Activated CD8-positive, alpha-beta T cell treated with anti-CD3 and anti-CD28 coated beads, Interleukin-2, amount 10 ng/mL, durations not matched to agents 7 days and 5 days (primary cell): ENCODE results near the gene ACAP1. TPM values are rescaled to one million over a fixed set of nuclear protein-coding genes. Genes with fewer than 3 reads are reported as not detected.

Source experiments
- ATAC-seq: fragments of 150-1000 bp; cut with Tn5 transposase; one replicate; pipeline ENCODE4 v1.10.0; 2021; ENCODE audit warnings: moderate library complexity
- CTCF ChIA-PET: fragments of 350-600 bp; sonication (Branson Sonifier 250); formaldehyde crosslinking; loops from one replicate; lab custom pipeline; 2021; ENCODE audit warnings: antibody characterized with exemption; lab: Charles Lee
- POLR2A ChIA-PET: fragments of 350-600 bp; sonication (Branson Sonifier 250); formaldehyde crosslinking; loops from one replicate; lab custom pipeline; 2021; ENCODE audit warnings: antibody characterized with exemption; lab: Charles Lee
- DNase-seq: peaks from one replicate; pipeline ENCODE4 v3.0.0-alpha.2; 2020
- H3K27ac Mint-ChIP-seq: one replicate; pipeline ENCODE4 v1.8.0; 2021; ENCODE audit warnings: mild to moderate bottlenecking, mixed read lengths
- H3K27me3 Mint-ChIP-seq: one replicate; pipeline ENCODE4 v1.8.0; 2021; ENCODE audit warnings: low read depth, mixed read lengths
- H3K36me3 Mint-ChIP-seq: one replicate; pipeline ENCODE4 v1.8.0; 2021; ENCODE audit warnings: low read depth, mixed read lengths
- H3K4me1 Mint-ChIP-seq: one replicate; pipeline ENCODE4 v1.8.0; 2021; ENCODE audit warnings: low read depth, mixed read lengths
- H3K4me3 Mint-ChIP-seq: one replicate; pipeline ENCODE4 v1.8.0; 2021; ENCODE audit warnings: mild to moderate bottlenecking, mixed read lengths
- H3K9me3 Mint-ChIP-seq: one replicate; pipeline ENCODE4 v1.8.0; 2022; ENCODE audit warnings: mixed read lengths; ENCODE audit not compliant: insufficient read depth
- total RNA-seq, 2 experiments: library from RNA; stranded (reverse); gene quantifications; one replicate each; pipeline ENCODE4 v1.2.3, GENCODE V29; 2021

ACAP1 gene
- total RNA-seq, 2 experiments from 2014 or later, result 573 to 605 TPM

- DNase-seq (no peak), ATAC-seq (no peak)
- Mint-ChIP-seq H3K36me3 (peaks cover 33% of the 10 kb centered on the region), H3K4me1 (peaks cover 26% of the 10 kb centered on the region), H3K27me3 (no peaks in the 10 kb centered on the region), H3K4me3 (no peak overlapping the region), H3K9me3 (no peaks in the 10 kb centered on the region), H3K27ac (no peak overlapping the region)
- POLR2A ChIA-PET, result no interaction called here
- CTCF ChIA-PET, result interaction anchor here (1.4 kb wide), 1 partner anchor 297 kb away, joined by 3 read pairs; the partner anchor contains the start of gene TP53
Observed at GRCh38 chr17:7389924-7390910, 53.9 kb downstream of the ACAP1 start.

GRCh38 chr17:7391307-7391706 lies 55.0 kb downstream of the ACAP1 start:
- no peak for ATAC-seq
- no peak for DNase-seq
- ChIA-PET CTCF (no interaction called here), POLR2A (no interaction called here)
- no peaks in the 10 kb centered on the region for H3K27me3 Mint-ChIP-seq
- no peaks in the 10 kb centered on the region for H3K9me3 Mint-ChIP-seq
- H3K27ac Mint-ChIP-seq, result no peak overlapping the region
- H3K4me3 Mint-ChIP-seq, result no peak overlapping the region
- H3K36me3 Mint-ChIP-seq, result peaks cover 33% of the 10 kb centered on the region
- peaks cover 26% of the 10 kb centered on the region for H3K4me1 Mint-ChIP-seq

- ChIA-PET POLR2A (interaction anchor here (1.9 kb wide), 1 partner anchor 11 kb away, joined by 10 read pairs; the partner anchor contains the start of gene TMEM256), CTCF (interaction anchor here (2.4 kb wide), 1 partner anchor 11 kb away, joined by 6 read pairs; the partner anchor contains the start of gene TMEM256)
- no peak for ATAC-seq
- Mint-ChIP-seq H3K9me3 (no peaks in the 10 kb centered on the region), H3K4me3 (peak overlapping the region; percentile 92), H3K27me3 (no peaks in the 10 kb centered on the region), H3K4me1 (peaks cover 26% of the 10 kb centered on the region), H3K27ac (peak overlapping the region; percentile 49), H3K36me3 (peaks cover 33% of the 10 kb centered on the region)
- no peak for DNase-seq
Observed at GRCh38 chr17:7392696-7393612, 56.6 kb downstream of the ACAP1 start.

- H3K27ac Mint-ChIP-seq, result peak overlapping the region; percentile 87
- peak; percentile 64 for ATAC-seq
- ChIA-PET CTCF (interaction anchor here (0.7 to 2.4 kb wide), 5 partner anchors 10 to 64 kb away, joined by 3 to 6 read pairs (median 4); partner anchors contain the start of genes NEURL4, TMEM102, TMEM256 and TMEM95), POLR2A (interaction anchor here (1.9 kb wide), 1 partner anchor 10 kb away, joined by 10 read pairs; the partner anchor contains the start of gene TMEM256)
- DNase-seq, result peak; percentile 70
- peaks cover 33% of the 10 kb centered on the region for H3K36me3 Mint-ChIP-seq
- H3K27me3 Mint-ChIP-seq, result no peaks in the 10 kb centered on the region
- H3K4me3 Mint-ChIP-seq, result peak overlapping the region; percentile 92
- peaks cover 26% of the 10 kb centered on the region for H3K4me1 Mint-ChIP-seq
- H3K9me3 Mint-ChIP-seq, result no peaks in the 10 kb centered on the region
Observed at GRCh38 chr17:7393613-7394451, 57.5 kb downstream of the ACAP1 start.

DNA sequence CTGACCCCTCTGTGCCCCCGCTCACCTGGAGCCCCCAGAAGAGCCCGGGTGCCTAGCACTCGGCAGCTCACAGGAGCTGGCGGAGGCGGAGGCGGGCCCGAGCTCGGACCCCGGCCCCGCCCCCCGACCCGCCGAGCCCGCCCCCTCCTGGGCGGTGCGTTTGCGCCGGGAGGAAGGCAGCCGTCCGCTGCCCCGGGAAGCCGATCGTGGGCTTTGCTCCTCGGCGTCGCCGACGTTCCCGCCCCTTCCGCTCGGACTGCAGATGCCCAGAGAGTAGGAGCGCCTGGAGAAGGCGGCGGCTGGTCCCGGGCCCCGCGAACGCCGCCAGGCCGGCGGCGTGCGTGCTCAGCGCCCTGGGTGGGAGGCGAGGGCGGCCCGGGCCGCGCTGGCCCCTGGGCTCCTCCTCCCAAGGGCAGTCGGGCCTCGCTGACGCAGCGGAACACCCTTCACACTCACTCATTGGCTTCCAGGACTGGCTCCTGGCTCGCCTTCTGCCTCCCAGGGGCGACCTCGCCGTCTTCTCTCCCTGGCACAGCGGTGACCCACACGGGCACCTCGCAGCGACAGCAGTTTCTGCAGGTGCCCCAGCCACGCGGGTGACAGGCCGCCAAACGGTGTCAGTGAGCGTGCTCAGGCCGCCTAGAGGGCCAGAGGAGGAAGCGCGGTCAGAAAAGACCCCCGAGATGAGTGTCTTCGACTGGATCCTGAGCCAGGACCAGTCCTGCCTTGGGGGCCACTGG lies 58.3 kb downstream of the ACAP1 start, which contains the start of gene PLSCR3:
Gene PLSCR3 (minus strand): TSS at position 74 of the 740 bp plus-strand sequence. CDS start 415 bp downstream, outside the sequence.
- H3K9me3 Mint-ChIP-seq, result no peaks in the 10 kb centered on the region
- ATAC-seq (peak; percentile 91), DNase-seq (peak; percentile 82)
- peak within 1 kb of the TSS; percentile 92 for H3K4me3 Mint-ChIP-seq
- ChIA-PET POLR2A (interaction anchor here (1.9 kb wide), 1 partner anchor 9 kb away, joined by 10 read pairs; the partner anchor contains the start of gene TMEM256), CTCF (interaction anchor here (0.7 to 2.4 kb wide), 6 partner anchors 9 to 97 kb away, joined by 3 to 6 read pairs (median 4); partner anchors contain the start of genes NEURL4, TMEM102, TMEM256 and TMEM95)
- peaks cover 25% of the 10 kb centered on the region for H3K36me3 Mint-ChIP-seq
- peaks cover 23% of the 10 kb centered on the region for H3K4me1 Mint-ChIP-seq
- no peaks in the 10 kb centered on the region for H3K27me3 Mint-ChIP-seq
- peak within 1 kb of the TSS; percentile 94 for H3K27ac Mint-ChIP-seq

DNA sequence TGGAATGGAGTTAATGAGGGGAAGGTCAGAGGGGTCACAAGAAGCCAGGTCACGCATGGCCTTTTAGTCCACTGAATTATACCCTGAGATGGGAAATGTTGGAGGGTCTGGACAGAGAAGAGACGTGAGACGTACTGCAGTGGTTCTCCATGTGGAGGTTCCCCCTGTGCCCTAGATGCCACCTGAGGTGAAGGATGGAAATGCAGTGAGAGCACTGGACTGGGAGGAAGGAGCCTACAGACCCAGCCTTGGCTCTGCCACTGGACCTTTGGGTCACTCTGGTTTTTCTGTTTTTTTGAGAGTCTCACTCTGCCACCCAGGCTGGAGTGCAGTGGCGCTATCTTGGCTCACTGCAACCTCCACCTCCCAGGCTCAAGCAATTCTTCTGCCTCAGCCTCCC lies 59.8 kb downstream of the ACAP1 start:
- Mint-ChIP-seq H3K9me3 (no peaks in the 10 kb centered on the region), H3K4me1 (peaks cover 23% of the 10 kb centered on the region), H3K4me3 (no peak overlapping the region), H3K27me3 (no peaks in the 10 kb centered on the region), H3K27ac (no peak overlapping the region), H3K36me3 (peaks cover 17% of the 10 kb centered on the region)
- DNase-seq, result no peak
- CTCF ChIA-PET, result no interaction called here
- POLR2A ChIA-PET, result no interaction called here
- ATAC-seq, result no peak

DNA sequence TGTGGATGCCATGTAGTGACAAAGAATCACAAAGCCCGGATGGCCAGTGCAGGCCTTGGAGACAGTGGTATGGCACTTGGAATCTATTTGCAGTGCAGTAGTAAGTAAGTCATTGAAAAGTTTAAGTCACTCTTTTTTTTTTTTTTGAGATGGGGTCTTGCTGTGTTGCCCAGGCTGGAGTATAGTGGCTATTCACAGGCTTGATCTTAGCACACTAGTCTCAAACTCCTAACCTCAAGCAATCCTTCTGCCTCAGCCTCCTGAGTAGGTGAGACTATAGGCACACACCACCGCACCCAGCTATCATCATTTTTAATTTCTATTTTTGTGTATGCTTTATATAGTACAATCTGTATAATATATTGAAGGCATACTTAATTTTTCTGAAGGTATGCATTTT lies 62.3 kb downstream of the ACAP1 start:
- CTCF ChIA-PET, result interaction anchor here (0.6 kb wide), 1 partner anchor 37 kb away, joined by 4 read pairs; the partner anchor contains the start of gene TMEM102
- ATAC-seq, result no peak
- Mint-ChIP-seq H3K4me1 (peaks cover 16% of the 10 kb centered on the region), H3K4me3 (no peak overlapping the region), H3K36me3 (peaks cover 2% of the 10 kb centered on the region), H3K27me3 (no peaks in the 10 kb centered on the region), H3K27ac (no peak overlapping the region), H3K9me3 (no peaks in the 10 kb centered on the region)
- DNase-seq, result no peak
- POLR2A ChIA-PET, result interaction anchor here (0.9 kb wide), 1 partner anchor 33 kb away, joined by 4 read pairs; no protein-coding TSS in a partner anchor

Other genes starting within 250 kb of the ACAP1 start
- gene ASGR2, start 221.7 kb upstream of the ACAP1 start, total RNA-seq, result not detected
- gene ASGR1, start 157.2 kb upstream of the ACAP1 start, total RNA-seq, result 1 to 10 TPM in 1 of 2 experiments, under 1 TPM in 1; 0.63 to 1.3 TPM
- 10 to 100 TPM; 10.1 to 11.7 TPM for gene DLG4, start 116.7 kb upstream of the ACAP1 start, total RNA-seq
- 100 to 1,000 TPM; 348 to 371 TPM for gene ACADVL, start 116.6 kb upstream of the ACAP1 start, total RNA-seq
- 10 to 100 TPM; 52.4 to 56.6 TPM for gene DVL2, start 102.0 kb upstream of the ACAP1 start, total RNA-seq
- 10 to 100 TPM; 53.6 to 57.9 TPM for gene PHF23, start 97.1 kb upstream of the ACAP1 start, total RNA-seq
- gene GABARAP, start 94.1 kb upstream of the ACAP1 start, total RNA-seq, result 100 to 1,000 TPM; 203 to 227 TPM
- gene CTDNEP1, start 84.8 kb upstream of the ACAP1 start, total RNA-seq, result 100 to 1,000 TPM; 171 to 186 TPM
- gene ELP5, start 84.3 kb upstream of the ACAP1 start, total RNA-seq, result 10 to 100 TPM; 63.5 to 66.1 TPM
- gene CLDN7, start 74.1 kb upstream of the ACAP1 start, total RNA-seq, result 1 to 10 TPM; 1.1 to 1.3 TPM
- not detected for gene SLC2A4, start 54.8 kb upstream of the ACAP1 start, total RNA-seq
- under 1 TPM; 0.37 to 0.66 TPM for gene YBX2, start 41.9 kb upstream of the ACAP1 start, total RNA-seq
- gene EIF5A, start 28.9 kb upstream of the ACAP1 start, total RNA-seq, result 100 to 1,000 TPM; 685 to 690 TPM
- 10 to 100 TPM; 86.3 to 88.0 TPM for gene GPS2, start 21.2 kb upstream of the ACAP1 start, total RNA-seq
- gene NEURL4, start 7.2 kb upstream of the ACAP1 start, total RNA-seq, result 10 to 100 TPM; 45.6 to 47.0 TPM
- gene KCTD11, start 15.6 kb downstream of the ACAP1 start, total RNA-seq, result 10 to 100 TPM; 11.4 to 11.8 TPM
- gene TMEM95, start 18.6 kb downstream of the ACAP1 start, total RNA-seq, result not detected
- gene TNK1, start 44.6 kb downstream of the ACAP1 start, total RNA-seq, result 1 to 10 TPM; 2.1 to 2.6 TPM
- gene PLSCR3, start 58.0 kb downstream of the ACAP1 start, total RNA-seq, result 10 to 100 TPM; 87.9 to 92.6 TPM
- gene TMEM256, start 67.6 kb downstream of the ACAP1 start, total RNA-seq, result 10 to 100 TPM; 61.8 to 62.3 TPM
- 1 to 10 TPM; 4.7 to 5.2 TPM for gene NLGN2, start 71.3 kb downstream of the ACAP1 start, total RNA-seq
- gene SPEM1, start 83.8 kb downstream of the ACAP1 start, total RNA-seq, result not detected
- not detected for gene SPEM2, start 89.1 kb downstream of the ACAP1 start, total RNA-seq
- gene SPEM3, start 92.3 kb downstream of the ACAP1 start, total RNA-seq, result not detected
- 10 to 100 TPM; 16.5 to 18.1 TPM for gene TMEM102, start 98.9 kb downstream of the ACAP1 start, total RNA-seq
- 10 to 100 TPM; 16.6 to 18.8 TPM for gene FGF11, start 103.0 kb downstream of the ACAP1 start, total RNA-seq
- 10 to 100 TPM; 14.1 to 15.7 TPM for gene CHRNB1, start 108.5 kb downstream of the ACAP1 start, total RNA-seq
- 10 to 100 TPM; 29.8 to 30.0 TPM for gene ZBTB4, start 143.1 kb downstream of the ACAP1 start, total RNA-seq
- gene SLC35G6, start 144.9 kb downstream of the ACAP1 start, total RNA-seq, result not detected
- gene POLR2A, start 147.8 kb downstream of the ACAP1 start, total RNA-seq, result 100 to 1,000 TPM; 183 to 185 TPM
- 100 to 1,000 TPM in 1 of 2 experiments, 10 to 100 TPM in 1; 93.7 to 100 TPM for gene TNFSF12, start 212.5 kb downstream of the ACAP1 start, total RNA-seq
- gene TNFSF13, start 222.2 kb downstream of the ACAP1 start, total RNA-seq, result 1 to 10 TPM; 8.0 to 9.0 TPM
- 10 to 100 TPM; 54.4 to 62.0 TPM for gene SENP3, start 225.4 kb downstream of the ACAP1 start, total RNA-seq
- gene CD68, start 243.1 kb downstream of the ACAP1 start, total RNA-seq, result 10 to 100 TPM in 1 of 2 experiments, 1 to 10 TPM in 1; 9.4 to 10.7 TPM
- 10 to 100 TPM; 69.0 to 70.4 TPM for gene MPDU1, start 247.3 kb downstream of the ACAP1 start, total RNA-seq